ENCODE results near the gene ATP2C2.

GRCh38 chr16:84513666-84514065 is 145.3 kb downstream of the ATP2C2 start:
- TF ChIP-seq CTCF (IDR thresholded peaks at IDR 0.05; ENCODE audit: low read depth, low read length, poor library complexity, severe bottlenecking) (no peak), EZH2phosphoT487 (IDR thresholded peaks at IDR 0.05; ENCODE audit: borderline replicate concordance, low read length) (no peak)
